GM21528 (cell line): ENCODE data around the gene ARPC3.
"Not testable (repeated sequence)": the region's sequence is repeated elsewhere in the genome, so short reads cannot be mapped to it uniquely, and the experiment has no call there.

Experiments used
- ATAC-seq: cut with Tn5 transposase; IDR thresholded peaks from one replicate; pipeline ENCODE4 v1.9.1; 2021; ENCODE audit warnings: mild to moderate bottlenecking, moderate library complexity; ENCODE audit not compliant: unreplicated experiment, low FRiP score

ARPC3 gene

DNA sequence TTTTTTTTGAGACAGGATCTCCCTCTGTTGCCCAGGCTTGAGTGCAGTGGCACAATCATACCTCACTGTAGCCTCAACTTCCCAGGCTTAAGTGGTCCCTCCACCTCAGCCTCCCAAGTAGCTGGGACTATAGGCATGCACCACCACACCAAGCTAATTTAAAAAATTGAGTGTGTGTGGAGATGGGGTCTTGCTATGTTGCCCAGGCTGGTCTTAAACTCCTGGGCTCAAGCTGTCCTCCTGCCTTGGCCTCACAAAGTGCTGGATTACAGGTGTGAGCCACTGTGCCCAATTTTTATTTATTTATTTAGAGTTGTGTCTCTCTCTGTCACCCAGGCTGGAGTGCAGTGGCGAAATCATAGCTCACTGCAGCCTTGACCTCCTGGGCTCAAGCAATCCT lies 29.5 kb downstream of the ARPC3 start:
- not testable (repeated sequence) for ATAC-seq

DNA sequence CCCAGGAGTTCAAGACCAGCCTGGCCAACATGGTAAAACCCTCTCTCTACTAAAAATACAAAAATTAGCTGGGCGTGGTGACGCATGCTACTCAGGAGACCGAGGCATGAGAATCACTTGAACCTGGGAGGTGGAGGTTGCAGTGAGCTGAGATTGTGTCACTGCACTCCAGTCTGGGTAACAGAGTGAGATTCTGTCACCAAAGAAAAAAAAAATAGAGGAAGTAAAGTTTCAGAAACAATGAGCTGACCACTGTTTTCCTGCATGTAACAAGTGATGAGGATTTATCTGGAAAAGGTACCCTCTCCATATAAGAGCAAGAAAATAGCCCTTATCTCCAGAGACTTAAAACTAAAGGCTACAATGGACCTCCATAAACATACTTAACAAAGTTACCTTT lies 33.0 kb downstream of the ARPC3 start:
- not testable (repeated sequence) for ATAC-seq

DNA sequence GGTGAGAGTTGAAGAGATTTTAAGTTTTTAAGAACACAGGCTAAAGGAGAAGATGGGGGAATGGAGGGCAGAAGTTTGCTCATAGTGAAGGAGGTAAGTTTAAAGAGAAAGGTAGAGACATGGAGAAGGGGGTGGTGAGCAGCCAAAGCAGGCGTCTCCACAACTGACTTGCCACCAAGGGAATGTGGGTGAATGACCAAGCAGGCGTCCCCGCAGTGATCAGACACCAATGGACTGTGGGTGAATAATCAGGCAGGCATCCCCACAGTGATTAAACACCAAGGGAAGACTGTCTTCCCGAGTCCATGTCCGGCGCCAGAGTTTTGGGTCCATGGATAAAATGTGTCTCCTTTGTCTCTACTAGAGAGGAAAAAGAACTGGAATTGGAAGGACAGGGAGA lies 40.1 kb downstream of the ARPC3 start:
- ATAC-seq = not testable (repeated sequence)

DNA sequence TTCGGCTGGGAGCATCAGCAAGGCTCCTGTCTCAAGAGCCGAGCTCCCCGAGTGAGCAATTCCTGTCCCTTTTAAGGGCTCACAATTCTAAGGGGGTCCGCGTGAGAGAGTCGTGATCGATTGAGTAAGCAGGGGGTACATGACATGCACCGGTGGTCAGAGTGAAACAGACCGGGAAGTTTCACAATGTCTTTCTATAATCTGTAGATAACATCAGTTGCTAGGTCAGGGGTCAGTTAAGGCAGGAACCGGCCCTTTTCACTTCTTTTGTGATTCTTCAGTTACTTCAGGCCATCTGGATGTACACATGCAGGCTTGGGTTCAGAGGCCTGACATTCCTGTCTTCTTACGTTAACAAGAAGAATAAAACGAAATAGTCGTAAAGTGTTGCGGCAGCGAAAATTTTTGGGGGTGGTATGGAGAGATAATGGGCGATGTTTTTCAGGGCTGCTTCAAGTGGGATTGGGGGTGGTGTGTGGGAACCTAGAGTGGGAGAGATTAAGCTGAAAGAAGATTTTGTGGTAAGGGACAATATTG lies 44.9 kb downstream of the ARPC3 start:
- not testable (repeated sequence) for ATAC-seq

DNA sequence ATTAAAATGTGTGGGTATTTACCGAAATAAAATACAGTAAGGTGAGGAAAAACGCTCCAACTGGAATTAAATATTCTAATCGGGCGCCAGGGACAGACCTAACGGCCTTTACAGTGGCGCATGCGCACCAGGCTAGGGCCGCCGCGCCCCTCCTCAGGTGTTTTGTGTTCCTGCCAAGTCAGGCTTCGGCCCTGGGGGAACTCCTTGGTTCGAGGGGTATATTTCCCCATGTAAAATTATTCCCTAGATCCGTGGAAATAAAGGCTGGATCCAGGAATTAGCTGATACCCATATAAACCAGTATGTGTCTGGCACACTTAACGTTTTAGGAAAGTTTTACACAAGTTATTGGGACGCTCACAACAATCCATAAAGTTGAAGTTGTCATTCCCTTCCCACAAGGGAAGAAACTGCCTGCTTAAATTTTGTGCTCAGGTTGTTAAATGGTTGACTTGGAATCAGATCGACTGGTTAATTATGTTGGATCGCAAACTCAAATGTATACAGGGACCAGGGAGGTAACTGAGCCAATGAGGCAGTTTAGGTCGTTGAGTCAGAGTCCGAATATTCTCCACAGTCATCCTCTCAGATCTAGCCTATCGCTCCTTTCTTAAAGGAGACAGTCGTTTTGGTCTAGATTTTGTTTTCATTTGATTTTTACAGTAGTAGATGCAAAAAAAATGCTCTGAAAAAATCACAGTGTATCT lies 46.0 kb downstream of the ARPC3 start:
- ATAC-seq = no peak

DNA sequence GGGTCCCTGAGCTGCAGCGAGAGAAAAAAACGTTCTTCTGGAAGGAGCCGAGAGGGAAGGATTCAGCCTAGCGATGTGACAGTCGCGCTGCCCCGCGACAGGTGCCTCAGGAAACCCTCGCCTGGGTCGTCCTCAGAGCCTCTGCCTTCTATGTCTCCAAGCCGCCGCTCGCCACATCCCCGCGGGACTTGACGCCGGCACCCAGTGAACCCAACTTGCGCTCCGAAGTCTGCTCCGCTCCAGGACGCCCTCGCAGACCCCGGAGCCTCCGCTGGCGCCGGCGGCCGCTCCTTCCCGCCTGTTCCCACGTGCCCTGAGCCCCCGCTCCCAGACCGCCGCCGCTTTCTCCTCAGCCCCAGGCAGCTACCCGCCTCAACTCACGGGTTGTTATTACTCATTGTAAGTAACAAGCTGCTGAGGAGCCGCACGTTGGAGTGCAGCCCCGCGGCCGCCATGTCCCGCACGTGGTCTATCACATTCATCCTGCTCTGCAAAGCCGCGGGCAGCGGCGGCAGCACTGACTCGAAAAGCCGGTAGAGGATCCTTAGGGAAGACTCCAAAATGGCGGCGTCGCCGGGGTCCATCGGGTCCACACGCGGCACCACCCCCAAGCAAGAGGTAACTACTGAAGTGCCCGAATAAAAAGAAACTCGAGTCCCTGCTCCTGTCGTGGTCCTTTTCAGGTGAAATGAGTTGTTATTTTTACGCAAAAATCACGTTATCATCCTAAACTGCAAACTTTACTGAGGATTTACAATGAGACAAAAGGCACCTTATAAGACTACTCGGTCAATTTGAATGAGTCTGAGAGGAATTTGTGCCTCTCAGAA lies 46.8 kb downstream of the ARPC3 start, which contains the start of gene ANAPC7:
Gene ANAPC7, minus strand, starts transcription at position 563 of the 830 bp plus-strand sequence. Its CDS starts 81 bp downstream, at position 482.
- ATAC-seq = peak; percentile 78
